ENCODE measurements around the gene JPH4.

DNA sequence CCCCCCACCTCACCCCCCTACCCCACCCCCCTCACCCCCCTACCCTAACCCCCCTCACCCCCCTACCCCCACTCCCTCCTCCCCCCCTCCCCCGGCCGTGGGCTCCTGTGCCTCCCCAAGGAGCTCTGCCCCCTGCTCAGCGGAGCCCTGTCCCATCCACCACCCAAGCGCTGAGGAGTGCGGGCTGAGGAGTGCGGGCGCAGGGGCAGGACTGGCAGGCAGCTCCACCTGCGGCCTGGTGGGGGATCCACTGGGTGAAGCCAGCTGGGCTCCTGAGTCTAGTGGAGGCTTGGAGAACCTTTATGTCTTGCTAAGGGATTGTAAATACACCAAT is 2.3 kb upstream of the JPH4 start:
- TF ChIP-seq CTCF (IDR thresholded peaks at IDR 0.05; ENCODE audit: low read depth, low read length) (no peak), POLR2A (IDR thresholded peaks at IDR 0.05; ENCODE audit: extremely low read depth, insufficient read length) (no peak)
